ENCODE data around the gene MED13L.

Gene MED13L

DNA sequence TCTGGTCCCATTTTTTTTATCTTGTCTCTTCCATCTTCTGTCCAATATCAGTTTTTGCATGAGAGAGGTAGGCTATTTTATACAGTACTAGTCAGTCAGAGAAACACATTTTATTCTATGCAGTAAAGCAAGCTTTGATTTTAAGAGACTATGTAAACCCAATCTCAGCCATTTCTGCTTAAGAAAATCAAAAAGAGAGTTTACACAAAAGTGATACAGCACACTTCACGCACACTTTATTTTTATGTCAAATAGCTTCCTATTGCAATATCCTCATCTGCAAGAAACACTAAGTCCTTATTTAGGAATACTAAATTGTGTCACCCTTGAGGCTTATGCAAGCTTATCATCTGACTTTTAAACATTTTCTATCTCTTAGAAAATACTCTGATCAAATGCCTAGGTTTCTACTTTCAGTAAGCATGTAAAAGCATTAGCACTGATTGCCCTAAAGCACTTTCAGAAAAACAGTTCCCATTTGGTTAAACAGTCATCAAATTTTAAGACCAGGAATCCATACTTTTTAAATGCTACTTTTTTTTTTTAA lies 78.3 kb downstream of the MED13L start:
- Histone ChIP-seq H3K4me1 (ENCODE audit: control insufficient read depth, insufficient read depth, low read length) (peaks cover 4% of the 10 kb centered on the region), H3K9me3 (ENCODE audit: control insufficient read depth, low read length) (no peaks in the 10 kb centered on the region), H3K9ac (ENCODE audit: low read length) (no peak overlapping the region), H3K4me3 (ENCODE audit: low read length) (no peak overlapping the region), H3K27me3 (ENCODE audit: control insufficient read depth, insufficient read depth, low read length) (no peaks in the 10 kb centered on the region), H3K36me3 (ENCODE audit: control insufficient read depth, insufficient read depth, low read length) (no peaks in the 10 kb centered on the region)

DNA sequence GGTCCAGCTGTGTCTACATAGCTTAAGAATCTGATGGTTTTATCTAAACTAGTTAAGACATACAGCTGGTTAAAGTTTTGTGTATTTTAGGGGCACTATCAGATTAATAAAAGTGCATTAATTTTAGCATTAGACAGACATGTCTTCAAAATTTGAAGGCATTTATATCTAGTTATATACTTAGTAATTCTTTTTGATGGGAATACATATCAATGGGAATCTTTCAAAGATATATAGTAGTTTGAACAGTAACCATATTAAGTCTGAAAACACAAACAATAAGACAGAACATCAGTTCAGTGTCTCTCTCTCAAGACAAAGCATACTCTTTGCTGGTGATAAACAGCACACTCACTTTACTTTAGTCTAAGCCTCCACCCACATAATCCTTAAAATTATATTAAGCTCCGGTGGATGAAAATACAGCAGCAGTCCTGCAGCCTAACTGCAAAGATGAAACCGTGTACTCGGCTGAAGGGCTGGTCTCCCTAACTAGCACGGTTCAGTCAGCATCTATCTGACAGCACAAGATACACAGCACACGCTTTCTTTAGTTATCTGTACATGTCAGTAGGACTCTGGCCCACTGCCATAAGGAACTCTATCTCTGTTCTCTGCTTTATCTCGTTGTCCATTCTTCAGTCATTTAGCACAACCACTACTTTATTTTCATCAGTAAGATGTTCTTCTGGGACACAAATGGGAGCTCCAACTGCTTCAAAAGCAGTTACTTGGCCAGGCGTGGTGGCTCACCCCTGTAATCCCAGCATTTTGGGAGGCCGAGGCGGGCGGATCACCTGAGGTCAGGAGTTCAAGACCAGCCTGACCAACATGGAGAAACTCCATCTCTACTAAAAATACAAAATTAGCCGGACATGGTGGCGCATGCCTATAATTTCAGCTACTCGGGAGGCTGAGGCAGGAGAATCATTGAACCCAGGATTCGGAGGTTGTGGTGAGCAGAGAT lies 80.5 kb downstream of the MED13L start:
- H3K27me3 ChIP-seq (ENCODE audit: control insufficient read depth, insufficient read depth, low read length), result no peaks in the 10 kb centered on the region

DNA sequence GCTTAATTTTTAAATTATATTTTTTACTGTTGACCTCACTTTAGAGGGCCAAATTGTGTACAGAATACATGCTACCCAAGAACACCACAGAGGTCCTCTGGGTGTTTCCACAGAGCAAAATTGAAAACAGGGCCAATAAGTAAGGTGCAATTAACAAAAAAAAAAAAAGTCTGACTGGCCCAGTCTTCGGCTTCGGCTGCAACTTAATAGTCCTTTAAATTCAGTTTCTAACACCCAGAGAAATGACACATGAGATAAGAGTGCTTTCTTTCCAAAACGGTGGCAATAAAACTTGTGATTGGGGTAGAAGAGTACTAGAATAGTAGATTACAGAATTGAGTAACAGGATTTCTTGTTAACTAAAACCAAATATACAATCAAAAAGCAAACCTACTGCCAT lies 81.3 kb downstream of the MED13L start:
- Histone ChIP-seq H3K27me3 (ENCODE audit: control insufficient read depth, insufficient read depth, low read length) (no peaks in the 10 kb centered on the region), H3K4me1 (ENCODE audit: control insufficient read depth, insufficient read depth, low read length) (peaks cover 4% of the 10 kb centered on the region), H3K9me3 (ENCODE audit: control insufficient read depth, low read length) (no peaks in the 10 kb centered on the region), H3K9ac (ENCODE audit: low read length) (no peak overlapping the region), H3K36me3 (ENCODE audit: control insufficient read depth, insufficient read depth, low read length) (no peaks in the 10 kb centered on the region), H3K4me3 (ENCODE audit: low read length) (no peak overlapping the region)

More for the DNA sequence above, 80.5 kb downstream of the MED13L start:
- Histone ChIP-seq H3K4me3 (ENCODE audit: low read length) (no peak overlapping the region), H3K9me3 (ENCODE audit: control insufficient read depth, low read length) (no peaks in the 10 kb centered on the region), H3K4me1 (ENCODE audit: control insufficient read depth, insufficient read depth, low read length) (peaks cover 4% of the 10 kb centered on the region), H3K9ac (ENCODE audit: low read length) (no peak overlapping the region), H3K36me3 (ENCODE audit: control insufficient read depth, insufficient read depth, low read length) (no peaks in the 10 kb centered on the region)

DNA sequence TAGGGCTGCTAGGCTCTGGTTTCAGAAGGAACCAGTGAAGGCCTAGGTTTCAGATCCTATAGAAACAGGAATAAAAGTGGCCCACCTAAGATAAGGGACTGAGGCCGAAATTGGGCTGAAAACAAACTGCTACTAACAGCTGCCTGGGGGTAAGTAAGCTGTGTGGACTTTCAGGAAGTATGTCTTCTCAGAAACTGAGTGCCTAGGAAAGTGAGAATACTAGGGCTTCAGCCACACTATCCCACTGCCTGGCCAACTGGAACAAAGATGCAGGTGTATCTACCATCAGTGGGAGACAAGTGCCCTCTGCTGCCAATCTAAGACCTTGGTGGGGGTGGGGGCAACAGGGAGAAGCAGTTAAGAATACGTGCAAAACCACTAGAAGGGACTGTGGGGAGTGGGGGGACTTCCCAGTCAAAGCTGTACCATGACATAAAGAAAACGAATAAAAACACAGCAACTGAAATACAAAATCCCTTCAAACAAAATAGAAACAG lies 82.5 kb downstream of the MED13L start:
- no peaks in the 10 kb centered on the region for H3K9me3 ChIP-seq (ENCODE audit: control insufficient read depth, low read length)
- no peaks in the 10 kb centered on the region for H3K27me3 ChIP-seq (ENCODE audit: control insufficient read depth, insufficient read depth, low read length)
- H3K4me1 ChIP-seq (ENCODE audit: control insufficient read depth, insufficient read depth, low read length), result peaks cover 4% of the 10 kb centered on the region
- H3K36me3 ChIP-seq (ENCODE audit: control insufficient read depth, insufficient read depth, low read length), result no peaks in the 10 kb centered on the region
- H3K4me3 ChIP-seq (ENCODE audit: low read length), result no peak overlapping the region
- no peak overlapping the region for H3K9ac ChIP-seq (ENCODE audit: low read length)

DNA sequence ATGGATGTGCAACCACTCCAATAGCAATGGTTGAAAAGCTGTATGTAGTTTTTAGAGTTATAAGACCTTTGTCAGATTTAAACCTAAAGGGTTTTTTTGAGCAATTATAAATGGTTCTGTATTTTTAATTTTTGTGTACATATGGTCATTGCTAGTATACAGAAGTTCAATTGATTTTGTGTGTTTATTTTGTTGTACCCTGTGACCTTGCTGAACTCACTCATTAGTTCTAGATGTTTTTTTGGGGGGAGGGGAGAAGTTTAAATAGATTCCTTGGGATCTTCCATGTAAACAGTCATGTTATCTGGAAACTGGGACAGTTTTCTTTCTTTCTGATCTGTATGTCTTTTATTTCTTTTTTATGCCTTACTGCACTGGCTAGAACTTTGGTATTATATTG lies 87.8 kb downstream of the MED13L start:
- H3K36me3 ChIP-seq (ENCODE audit: control insufficient read depth, insufficient read depth, low read length), result no peaks in the 10 kb centered on the region
- H3K4me1 ChIP-seq (ENCODE audit: control insufficient read depth, insufficient read depth, low read length), result no peaks in the 10 kb centered on the region
- no peaks in the 10 kb centered on the region for H3K27me3 ChIP-seq (ENCODE audit: control insufficient read depth, insufficient read depth, low read length)
- H3K4me3 ChIP-seq (ENCODE audit: low read length), result no peak overlapping the region
- no peaks in the 10 kb centered on the region for H3K9me3 ChIP-seq (ENCODE audit: control insufficient read depth, low read length)
- H3K9ac ChIP-seq (ENCODE audit: low read length), result no peak overlapping the region

DNA sequence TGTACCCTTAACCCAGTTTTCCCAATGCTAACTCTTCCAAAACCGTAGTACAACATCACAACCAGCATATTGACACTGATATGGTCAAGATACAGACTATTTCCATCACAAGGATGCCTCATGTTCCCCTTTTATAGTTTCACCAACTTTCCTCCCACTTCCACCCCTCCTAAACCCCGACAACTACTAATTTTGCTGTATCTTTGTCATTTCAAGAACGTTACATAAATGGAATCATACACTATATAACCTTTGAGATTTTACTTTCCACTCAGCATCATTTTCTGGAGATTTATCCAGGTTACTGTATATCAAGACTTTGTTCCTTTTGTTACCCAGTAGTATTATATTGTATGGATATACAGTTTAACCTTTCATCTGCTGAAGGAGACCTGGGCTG lies 88.9 kb downstream of the MED13L start:
- Histone ChIP-seq H3K36me3 (ENCODE audit: control insufficient read depth, insufficient read depth, low read length) (no peaks in the 10 kb centered on the region), H3K9me3 (ENCODE audit: control insufficient read depth, low read length) (no peaks in the 10 kb centered on the region), H3K4me1 (ENCODE audit: control insufficient read depth, insufficient read depth, low read length) (peaks cover 3% of the 10 kb centered on the region), H3K4me3 (ENCODE audit: low read length) (no peak overlapping the region), H3K27me3 (ENCODE audit: control insufficient read depth, insufficient read depth, low read length) (no peaks in the 10 kb centered on the region), H3K9ac (ENCODE audit: low read length) (no peak overlapping the region)

DNA sequence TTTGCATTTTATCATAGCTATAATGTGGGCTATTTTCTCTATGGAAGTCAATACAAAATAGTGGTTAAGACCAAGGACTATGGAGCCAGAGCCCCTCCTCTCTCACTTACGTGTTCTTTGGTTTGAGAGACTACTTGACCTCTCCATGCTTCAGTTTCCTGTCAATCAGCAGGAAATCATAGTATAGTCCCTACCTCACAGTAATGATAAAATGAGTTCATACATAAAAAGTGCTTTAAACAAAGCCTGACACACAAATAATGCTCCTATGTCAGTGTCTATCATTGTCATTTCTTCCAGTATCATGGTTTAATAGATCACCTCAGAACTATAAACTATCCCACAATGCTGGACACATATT lies 90.4 kb downstream of the MED13L start:
- Histone ChIP-seq H3K9ac (ENCODE audit: low read length) (no peak overlapping the region), H3K4me1 (ENCODE audit: control insufficient read depth, insufficient read depth, low read length) (peaks cover 3% of the 10 kb centered on the region), H3K36me3 (ENCODE audit: control insufficient read depth, insufficient read depth, low read length) (no peaks in the 10 kb centered on the region), H3K4me3 (ENCODE audit: low read length) (no peak overlapping the region), H3K9me3 (ENCODE audit: control insufficient read depth, low read length) (no peaks in the 10 kb centered on the region), H3K27me3 (ENCODE audit: control insufficient read depth, insufficient read depth, low read length) (no peaks in the 10 kb centered on the region)

DNA sequence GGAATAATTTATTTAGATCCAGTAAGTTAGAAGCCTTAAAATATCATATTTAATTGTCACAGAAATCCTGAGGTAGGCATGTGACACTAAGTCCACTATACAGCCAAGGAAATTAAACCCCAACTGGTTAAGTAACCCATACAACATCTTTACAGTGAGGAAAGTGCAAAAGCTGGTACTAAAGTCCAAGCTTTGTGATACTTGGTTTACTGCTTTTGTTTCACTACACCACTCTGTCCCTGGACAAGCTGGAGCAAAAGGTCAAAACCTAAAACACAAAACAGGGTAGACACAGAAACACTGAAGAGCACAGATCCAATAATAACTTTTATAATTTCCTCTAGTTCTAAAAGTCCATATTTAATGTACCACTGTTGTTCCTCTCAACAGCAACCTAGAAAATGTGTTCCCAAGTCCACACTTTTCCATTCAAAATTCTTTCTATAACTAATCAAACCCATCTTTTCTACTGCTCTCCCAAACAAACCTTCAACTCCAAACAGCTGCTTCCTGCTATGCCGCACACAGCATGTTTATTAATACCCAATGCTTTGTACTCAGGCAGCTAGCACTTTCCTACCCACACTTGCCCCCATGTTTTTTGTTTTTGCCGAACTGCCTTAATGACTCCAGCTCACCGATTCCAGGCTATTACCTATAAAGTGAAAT lies 90.9 kb downstream of the MED13L start:
- Histone ChIP-seq H3K27me3 (ENCODE audit: control insufficient read depth, insufficient read depth, low read length) (no peaks in the 10 kb centered on the region), H3K4me1 (ENCODE audit: control insufficient read depth, insufficient read depth, low read length) (peaks cover 3% of the 10 kb centered on the region), H3K9me3 (ENCODE audit: control insufficient read depth, low read length) (no peaks in the 10 kb centered on the region), H3K9ac (ENCODE audit: low read length) (no peak overlapping the region), H3K4me3 (ENCODE audit: low read length) (no peak overlapping the region), H3K36me3 (ENCODE audit: control insufficient read depth, insufficient read depth, low read length) (no peaks in the 10 kb centered on the region)

DNA sequence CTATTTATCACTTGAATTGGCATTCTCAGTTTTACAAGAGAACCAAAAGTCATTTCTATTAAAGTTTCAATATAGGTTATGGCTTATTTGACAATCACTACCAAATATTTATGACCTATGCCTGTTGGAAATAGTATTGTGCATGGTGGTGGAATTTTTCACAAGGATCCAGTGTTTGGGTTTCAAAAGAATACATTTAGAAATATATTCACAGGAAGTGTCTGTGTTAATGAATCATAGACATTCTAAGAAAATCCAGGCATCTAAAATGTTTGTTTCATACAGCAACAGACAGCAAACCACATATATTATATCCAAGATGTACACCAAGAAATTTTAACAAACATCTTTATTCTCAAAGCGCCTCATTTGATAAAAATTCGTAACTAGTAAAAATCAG lies 92.7 kb downstream of the MED13L start:
- Histone ChIP-seq H3K36me3 (ENCODE audit: control insufficient read depth, insufficient read depth, low read length) (no peaks in the 10 kb centered on the region), H3K4me3 (ENCODE audit: low read length) (no peak overlapping the region), H3K4me1 (ENCODE audit: control insufficient read depth, insufficient read depth, low read length) (peaks cover 3% of the 10 kb centered on the region), H3K9ac (ENCODE audit: low read length) (no peak overlapping the region), H3K9me3 (ENCODE audit: control insufficient read depth, low read length) (no peaks in the 10 kb centered on the region), H3K27me3 (ENCODE audit: control insufficient read depth, insufficient read depth, low read length) (no peaks in the 10 kb centered on the region)

DNA sequence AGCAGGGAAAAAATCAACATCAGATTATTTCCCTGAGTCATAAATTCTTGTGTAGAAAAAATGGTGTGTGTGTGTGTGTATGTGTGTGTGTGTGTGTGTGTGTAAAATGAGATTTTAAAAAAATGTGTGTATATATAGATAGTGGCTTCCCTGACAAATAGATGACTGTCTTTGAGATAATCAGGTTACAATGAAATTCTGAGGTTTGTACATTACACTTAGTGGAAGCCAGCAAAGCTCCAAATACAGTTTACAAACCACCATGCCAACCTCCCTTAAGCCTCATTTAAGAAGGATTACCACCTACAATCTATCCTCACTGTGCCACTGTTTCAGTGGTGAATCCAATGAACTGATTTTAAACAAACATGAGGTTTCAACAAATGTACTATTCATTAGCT lies 93.8 kb downstream of the MED13L start:
- H3K36me3 ChIP-seq (ENCODE audit: control insufficient read depth, insufficient read depth, low read length), result no peaks in the 10 kb centered on the region
- no peak overlapping the region for H3K9ac ChIP-seq (ENCODE audit: low read length)
- no peak overlapping the region for H3K4me3 ChIP-seq (ENCODE audit: low read length)
- no peaks in the 10 kb centered on the region for H3K9me3 ChIP-seq (ENCODE audit: control insufficient read depth, low read length)
- H3K4me1 ChIP-seq (ENCODE audit: control insufficient read depth, insufficient read depth, low read length), result peaks cover 3% of the 10 kb centered on the region
- no peaks in the 10 kb centered on the region for H3K27me3 ChIP-seq (ENCODE audit: control insufficient read depth, insufficient read depth, low read length)

DNA sequence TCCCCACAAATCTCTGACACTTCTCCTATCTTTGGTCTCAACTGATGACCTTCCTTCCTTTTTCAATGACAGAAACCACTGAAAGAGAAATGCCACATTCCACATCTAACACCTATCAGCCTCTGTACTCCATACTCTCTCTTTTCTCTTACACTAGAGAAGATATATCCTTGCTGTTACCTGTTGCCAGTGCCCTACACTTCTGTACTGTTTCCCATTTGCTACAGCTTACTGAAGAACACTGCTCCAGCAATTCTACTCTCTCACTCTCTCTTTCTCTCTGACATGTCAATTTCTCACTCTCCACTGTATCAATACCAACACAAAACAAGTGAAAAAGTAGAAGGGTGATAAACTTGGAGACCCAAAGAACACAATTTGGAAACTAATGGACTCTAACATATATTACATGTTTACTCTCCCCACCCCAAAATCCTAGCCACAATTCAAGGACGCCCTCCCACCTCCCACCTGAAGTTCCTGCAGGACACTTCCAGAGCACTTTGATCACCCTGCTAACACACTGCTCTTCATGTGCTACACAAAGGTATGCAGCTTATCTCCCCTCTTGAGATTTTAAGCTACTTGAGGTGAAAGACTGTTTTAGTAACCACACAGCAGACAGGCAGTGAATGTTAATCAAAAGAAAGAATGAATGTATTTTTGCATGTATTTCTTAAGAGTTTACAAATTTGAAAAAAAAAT lies 95.0 kb downstream of the MED13L start:
- Histone ChIP-seq H3K4me3 (ENCODE audit: low read length) (no peak overlapping the region), H3K27me3 (ENCODE audit: control insufficient read depth, insufficient read depth, low read length) (no peaks in the 10 kb centered on the region), H3K4me1 (ENCODE audit: control insufficient read depth, insufficient read depth, low read length) (peaks cover 3% of the 10 kb centered on the region), H3K36me3 (ENCODE audit: control insufficient read depth, insufficient read depth, low read length) (no peaks in the 10 kb centered on the region), H3K9me3 (ENCODE audit: control insufficient read depth, low read length) (no peaks in the 10 kb centered on the region), H3K9ac (ENCODE audit: low read length) (no peak overlapping the region)

All from mucosa of stomach (tissue), 1 donor.